GM18858 (cell line): ENCODE results near the gene RCOR1.
A peak's percentile ranks its signal among the peaks of the same experiment; 100 is the strongest.
"Not testable (repeated sequence)": the region's sequence is repeated elsewhere in the genome, so short reads cannot be mapped to it uniquely, and the experiment has no call there.

Source experiments
- ATAC-seq: cut with Tn5 transposase; IDR thresholded peaks from one replicate; pipeline ENCODE4 v1.9.1; 2021; ENCODE audit not compliant: unreplicated experiment

Gene RCOR1

GRCh38 chr14:102592763-102593060 lies 263 bp downstream of the RCOR1 start:
- ATAC-seq = no peak

- no peak for ATAC-seq
Measured at GRCh38 chr14:102593061-102593824, 794 bp downstream of the RCOR1 start.

- ATAC-seq = no peak
Measured at GRCh38 chr14:102593825-102594137, 1.3 kb downstream of the RCOR1 start.

GRCh38 chr14:102594514-102595175 lies 2.2 kb downstream of the RCOR1 start:
- peak; percentile 29 for ATAC-seq

GRCh38 chr14:102601378-102601925 lies 9.0 kb downstream of the RCOR1 start:
- ATAC-seq = no peak

- no peak for ATAC-seq
Measured at GRCh38 chr14:102602421-102603292, 10.2 kb downstream of the RCOR1 start.

- no peak for ATAC-seq
Measured at GRCh38 chr14:102603293-102603907, 11.0 kb downstream of the RCOR1 start.

- ATAC-seq = no peak
Measured at GRCh38 chr14:102604183-102604582, 11.7 kb downstream of the RCOR1 start.

GRCh38 chr14:102605029-102605428 lies 12.6 kb downstream of the RCOR1 start:
- no peak for ATAC-seq

- ATAC-seq = peak; percentile 39
Measured at GRCh38 chr14:102606296-102606695, 13.8 kb downstream of the RCOR1 start.

GRCh38 chr14:102608064-102608446 lies 15.6 kb downstream of the RCOR1 start:
- peak; percentile 54 for ATAC-seq

GRCh38 chr14:102610968-102611811 lies 18.7 kb downstream of the RCOR1 start:
- no peak for ATAC-seq

GRCh38 chr14:102616318-102616717 lies 23.9 kb downstream of the RCOR1 start:
- ATAC-seq = no peak

GRCh38 chr14:102616799-102617198 lies 24.4 kb downstream of the RCOR1 start:
- no peak for ATAC-seq

- ATAC-seq = not testable (repeated sequence)
Measured at GRCh38 chr14:102619012-102619411, 26.6 kb downstream of the RCOR1 start.

- ATAC-seq = no peak
Measured at GRCh38 chr14:102620413-102620812, 28.0 kb downstream of the RCOR1 start.

GRCh38 chr14:102622262-102622885 lies 29.9 kb downstream of the RCOR1 start:
- ATAC-seq = no peak

- no peak for ATAC-seq
Measured at GRCh38 chr14:102624666-102625065, 32.2 kb downstream of the RCOR1 start.

GRCh38 chr14:102625564-102626296 lies 33.3 kb downstream of the RCOR1 start:
- ATAC-seq = no peak
